DOHH2 (cell line): ENCODE measurements around the gene RHBG.

Experiments used
- CTCF ChIP-seq: fragments of 200-600 bp; sonication (generic); IDR thresholded peaks from one replicate; pipeline ENCODE4 v1.5.1; 2014; ENCODE audit warnings: antibody characterized with exemption, mild to moderate bottlenecking, low read depth, low read length; ENCODE audit not compliant: poor library complexity, severe bottlenecking
- EZH2phosphoT487 ChIP-seq: fragments of 200-600 bp; sonication (generic); IDR thresholded peaks from 2 replicates; pipeline ENCODE4 v1.6.1; 2017; ENCODE audit warnings: borderline replicate concordance, mild to moderate bottlenecking, antibody characterized with exemption, low read length, moderate library complexity, mixed read lengths

DNA sequence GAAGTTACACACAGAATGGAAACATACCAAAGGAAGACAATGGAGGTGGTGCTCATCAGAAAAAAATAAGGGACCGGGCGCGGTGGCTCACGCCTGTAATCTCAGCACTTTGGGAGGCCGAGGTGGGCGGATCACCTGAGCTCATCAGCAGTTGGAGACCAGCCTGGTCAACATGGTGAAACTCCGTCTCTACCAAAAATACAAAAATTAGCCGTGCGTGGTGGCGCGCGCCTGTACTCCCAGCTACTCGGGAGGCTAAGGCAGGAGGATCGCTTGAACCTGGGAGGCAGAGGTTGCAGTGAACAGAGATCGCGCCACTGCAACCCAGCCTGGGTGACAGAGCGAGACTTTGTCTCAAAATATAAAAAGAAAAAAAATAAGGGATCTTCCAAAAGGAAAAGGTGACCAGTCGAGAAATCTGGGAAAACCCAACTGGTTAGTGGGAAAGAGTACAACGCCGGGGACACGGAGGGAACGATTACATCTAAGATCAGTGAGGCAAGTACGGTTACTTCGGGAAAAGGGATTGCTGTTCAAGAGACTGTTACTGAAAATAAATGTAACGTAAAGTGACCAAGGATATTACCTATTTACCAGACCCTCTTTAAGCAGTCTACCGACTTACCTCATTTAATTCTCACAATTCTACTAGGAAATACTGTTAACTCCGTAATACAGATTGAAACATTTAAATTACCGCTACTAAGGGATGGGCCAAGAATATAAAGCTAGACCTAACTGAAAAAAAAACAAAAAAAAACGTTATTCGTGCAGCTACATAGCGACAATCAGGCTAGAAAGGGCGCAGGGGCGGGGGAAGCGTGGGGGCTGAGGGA, 31.7 kb upstream of the RHBG start:
- TF ChIP-seq CTCF: no peak
- no peak for TF ChIP-seq EZH2phosphoT487
